Dermis blood vessel endothelial cell (primary cell): ENCODE measurements around the gene RRAD. TPM values are rescaled to one million over a fixed set of nuclear protein-coding genes. Genes with fewer than 3 reads are reported as not detected.

Experiments used
- DNase-seq: peaks from one replicate; pipeline ENCODE4 v3.0.0; 2010
- total RNA-seq: library from RNA; depleted of rRNA; stranded (reverse); fragments of >200 nt; gene quantifications from 2 replicates; pipeline ENCODE4 v1.2.3, GENCODE V29; 2014

RRAD gene
- total RNA-seq, 1 donor from 2014 or later, result 1.9 TPM

DNA sequence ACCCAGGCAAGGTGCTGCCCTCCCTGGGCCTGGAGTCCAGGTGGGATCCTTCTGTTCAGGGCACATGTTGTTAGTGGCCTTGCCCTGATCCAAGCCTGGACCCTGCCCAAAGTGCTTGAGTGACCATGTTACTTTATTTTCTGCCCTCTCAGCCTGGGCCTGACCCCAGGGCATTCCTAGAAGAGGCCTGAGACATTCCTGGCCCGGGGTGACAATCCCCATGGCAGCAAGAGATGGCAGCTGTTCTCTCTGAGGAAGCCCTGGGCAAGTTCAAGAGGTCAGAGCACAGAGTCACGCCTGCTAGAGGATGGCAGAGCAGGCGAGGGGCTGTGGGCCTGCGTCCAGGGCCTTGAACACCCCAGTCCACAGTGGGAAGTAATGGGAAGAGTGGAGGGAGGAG, 11.6 kb downstream of the RRAD start:
- no peak for DNase-seq

GRCh38 chr16:66913081-66913480, 12.3 kb downstream of the RRAD start:
- DNase-seq, result no peak

GRCh38 chr16:66911801-66912200, 13.5 kb downstream of the RRAD start:
- no peak for DNase-seq

- no peak for DNase-seq
Observed at GRCh38 chr16:66911112-66911511, 14.2 kb downstream of the RRAD start.

GRCh38 chr16:66910175-66910940, 15.0 kb downstream of the RRAD start:
- DNase-seq, result no peak

DNA sequence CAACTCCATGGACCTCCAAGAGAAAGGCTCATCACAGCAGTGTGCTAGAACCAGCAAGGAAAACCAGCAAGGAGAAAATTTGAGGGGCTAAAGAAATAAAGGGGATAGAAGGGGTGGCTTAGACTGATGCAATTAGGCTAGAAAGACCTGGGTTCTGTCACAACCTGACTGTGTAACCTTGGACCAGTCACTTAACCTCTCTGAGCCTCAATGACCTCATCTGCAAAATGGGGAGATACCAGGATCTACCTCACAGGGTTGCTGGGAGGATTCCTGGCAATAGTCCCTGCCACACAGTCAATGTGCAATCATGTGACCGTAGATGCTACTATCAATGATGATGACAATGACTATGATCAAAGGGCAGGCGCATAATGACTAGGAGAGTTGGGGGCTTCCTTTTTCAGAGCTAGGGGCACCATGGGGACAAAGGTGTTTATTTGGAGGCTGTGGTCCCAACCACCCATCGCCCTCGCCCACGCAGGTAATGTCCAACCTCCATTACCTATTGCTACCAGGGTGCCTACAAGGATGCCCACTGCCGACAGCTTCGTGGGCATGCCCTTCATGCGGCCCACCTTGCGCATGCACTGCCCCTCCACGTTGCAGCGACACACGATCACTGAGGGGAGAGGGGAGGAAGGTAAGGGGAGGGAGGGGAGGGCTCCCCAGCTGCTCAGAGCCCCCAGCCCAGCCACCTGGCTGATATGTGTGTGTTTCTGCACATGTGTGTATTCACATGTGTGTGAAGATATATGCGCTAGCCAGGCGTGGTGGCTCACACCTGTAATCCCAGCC, 16.4 kb downstream of the RRAD start:
- no peak for DNase-seq

DNA sequence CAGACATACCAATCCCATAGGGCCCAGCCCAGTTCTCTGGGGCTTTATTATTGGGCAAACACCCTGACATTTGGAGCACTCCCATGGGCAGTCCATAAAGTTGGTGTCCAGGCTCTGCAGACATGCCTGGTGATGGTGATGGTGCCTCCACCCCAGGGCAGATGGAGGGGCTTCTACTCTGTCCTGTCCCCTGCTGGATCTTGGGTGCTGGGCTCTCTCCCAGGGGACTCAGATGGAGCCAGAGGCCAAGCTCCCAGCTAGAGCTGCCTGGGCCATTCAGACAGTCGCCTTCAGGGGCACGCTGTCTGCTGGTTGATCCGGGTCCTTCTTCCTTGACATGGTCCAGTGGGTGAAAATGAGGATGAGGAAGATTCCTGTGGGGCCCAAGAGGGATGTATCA, 17.2 kb downstream of the RRAD start:
- DNase-seq, result no peak

GRCh38 chr16:66906916-66907836, 18.2 kb downstream of the RRAD start:
- DNase-seq, result no peak

DNA sequence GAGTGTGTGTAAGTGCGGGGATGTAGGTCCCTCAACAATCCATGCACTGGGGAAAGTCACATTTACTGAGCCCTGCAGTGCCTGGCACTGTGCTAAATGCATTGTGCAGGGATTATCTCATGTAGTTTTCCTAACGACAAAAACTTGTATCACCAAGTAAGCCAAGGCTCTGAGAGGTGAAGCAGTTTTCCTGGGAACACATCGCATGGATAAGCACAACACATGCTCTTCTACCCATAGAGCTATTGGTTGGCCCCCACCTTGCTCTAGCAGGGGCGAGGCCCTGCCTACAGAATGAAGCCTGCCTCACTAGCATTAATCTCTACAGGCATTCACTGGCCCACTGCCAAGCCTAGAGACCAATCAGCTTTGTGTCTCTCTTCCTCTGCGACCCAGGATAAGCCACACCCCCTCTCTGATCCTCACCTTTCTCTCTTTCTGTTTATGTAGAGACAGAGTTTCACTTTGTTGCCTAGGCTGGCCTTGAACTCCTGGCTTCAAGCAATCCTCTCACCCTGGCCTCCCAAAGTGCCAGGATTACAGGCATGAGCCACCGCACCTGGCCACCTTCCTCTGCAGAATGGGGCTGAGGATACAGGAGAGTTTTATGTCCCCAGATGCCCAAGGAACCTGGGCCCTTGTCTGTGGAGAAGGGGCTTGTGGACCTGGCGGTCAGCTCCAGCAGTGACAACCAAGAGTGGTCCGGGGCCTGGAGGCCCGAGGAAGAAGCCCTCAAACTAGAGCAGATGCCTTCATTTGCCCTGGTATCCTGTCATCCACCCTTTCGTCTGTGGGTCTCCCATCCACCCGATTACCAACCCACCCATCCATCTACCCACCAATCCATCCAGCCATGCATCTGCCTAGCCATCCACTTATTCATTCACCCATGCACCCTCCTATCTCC, 19.4 kb downstream of the RRAD start:
- no peak for DNase-seq

DNA sequence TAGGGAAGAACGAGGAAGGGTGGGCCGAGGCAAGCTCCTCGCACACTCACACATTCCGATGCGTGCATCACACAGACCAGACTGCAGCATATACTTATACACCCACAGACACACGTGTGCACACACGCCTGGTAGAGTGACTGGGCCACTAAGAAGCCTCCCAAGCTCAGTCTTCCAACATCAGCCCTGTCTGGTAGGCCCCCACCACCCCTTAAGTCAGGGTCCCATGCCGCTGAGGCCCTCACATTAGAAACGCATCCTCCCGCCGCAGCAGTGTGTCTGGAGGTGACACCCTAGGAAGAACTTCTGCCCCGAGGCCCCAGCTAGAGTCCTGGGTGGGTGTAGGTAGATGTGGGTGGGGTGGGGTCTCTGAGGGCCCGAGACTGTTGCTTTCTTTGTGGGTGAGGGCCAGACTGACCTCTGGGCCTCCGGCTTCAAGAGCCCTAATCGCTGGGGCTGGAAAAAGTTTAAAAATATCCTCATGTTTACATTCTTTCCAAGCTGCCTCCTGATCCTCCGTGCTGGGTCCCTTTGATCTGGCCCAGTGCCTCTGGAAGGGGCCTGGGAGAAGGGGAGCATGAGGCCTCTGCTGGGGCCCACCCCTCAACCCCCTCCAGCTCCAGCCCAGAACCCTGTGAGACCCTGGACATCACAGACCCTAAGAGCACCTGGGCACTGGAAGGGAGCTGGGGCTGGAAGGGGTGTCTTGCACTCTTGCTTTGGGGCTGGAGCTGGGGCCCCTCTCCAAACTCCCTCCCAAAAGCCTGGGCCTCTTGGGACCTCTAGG, 20.3 kb downstream of the RRAD start:
- no peak for DNase-seq

DNA sequence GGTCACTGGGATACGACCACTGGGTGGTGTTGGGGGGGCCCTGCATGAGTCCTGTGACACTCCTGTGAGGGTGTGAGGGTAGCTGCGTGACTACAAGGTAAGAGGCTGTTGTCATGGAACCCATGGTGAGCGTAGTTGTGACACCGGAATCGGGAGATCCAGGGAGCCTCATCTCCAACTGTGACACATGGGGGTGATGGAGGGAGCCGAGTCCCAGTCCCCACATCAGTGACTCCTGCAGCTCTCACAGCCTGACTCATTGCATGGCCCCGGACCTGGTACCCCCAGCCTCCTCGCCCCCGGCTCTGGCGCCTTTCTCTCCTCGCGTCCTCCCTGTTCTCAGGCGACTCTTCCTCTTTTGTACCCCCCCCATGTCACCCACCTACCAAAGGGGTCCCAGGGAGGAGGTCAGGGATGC, 20.9 kb downstream of the RRAD start:
- no peak for DNase-seq

- DNase-seq, result no peak
Observed at GRCh38 chr16:66903544-66904427, 21.5 kb downstream of the RRAD start.

DNA sequence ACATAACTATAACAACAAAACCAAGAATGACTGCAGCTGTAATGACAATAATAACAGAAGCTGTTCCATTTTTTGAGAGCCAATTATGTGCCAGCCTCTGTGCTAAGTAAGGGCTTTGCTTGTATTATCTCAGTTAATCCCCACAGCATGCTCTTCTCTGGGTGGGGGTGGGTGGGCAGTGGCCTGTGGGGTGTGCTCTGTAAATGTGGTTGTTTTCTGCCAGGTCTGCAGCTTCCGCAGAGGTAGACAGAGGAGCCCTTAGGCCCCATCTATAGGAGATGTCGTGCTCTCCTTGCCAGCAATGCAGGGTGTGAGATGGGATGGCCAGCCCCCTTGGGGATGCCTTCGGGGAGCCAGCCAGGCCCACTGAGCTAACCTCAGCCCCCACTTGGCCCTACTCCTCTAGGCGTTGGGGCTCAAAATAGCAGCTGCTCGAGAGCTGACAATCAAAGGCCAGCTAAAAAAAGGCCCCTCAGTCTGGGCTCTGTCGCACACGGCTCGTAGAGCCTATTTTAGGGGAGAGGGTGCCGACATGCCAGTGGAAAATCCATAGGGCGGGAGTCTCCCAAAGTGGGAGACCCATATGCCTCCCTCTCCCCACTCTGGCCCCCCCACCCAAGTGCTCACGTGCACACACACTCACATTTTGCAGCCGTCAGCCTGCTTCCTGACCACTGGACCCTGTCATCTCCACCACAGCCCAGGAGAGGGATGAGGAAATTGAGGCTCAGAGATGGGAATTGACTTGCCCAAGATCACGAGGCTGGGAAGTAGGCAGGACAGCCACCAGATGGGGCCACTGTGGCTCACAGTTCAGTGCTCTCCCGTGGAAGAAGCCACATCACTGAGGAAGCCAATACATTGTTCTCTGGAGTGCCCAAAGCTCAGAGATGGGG, 22.4 kb downstream of the RRAD start:
- DNase-seq, result no peak

DNA sequence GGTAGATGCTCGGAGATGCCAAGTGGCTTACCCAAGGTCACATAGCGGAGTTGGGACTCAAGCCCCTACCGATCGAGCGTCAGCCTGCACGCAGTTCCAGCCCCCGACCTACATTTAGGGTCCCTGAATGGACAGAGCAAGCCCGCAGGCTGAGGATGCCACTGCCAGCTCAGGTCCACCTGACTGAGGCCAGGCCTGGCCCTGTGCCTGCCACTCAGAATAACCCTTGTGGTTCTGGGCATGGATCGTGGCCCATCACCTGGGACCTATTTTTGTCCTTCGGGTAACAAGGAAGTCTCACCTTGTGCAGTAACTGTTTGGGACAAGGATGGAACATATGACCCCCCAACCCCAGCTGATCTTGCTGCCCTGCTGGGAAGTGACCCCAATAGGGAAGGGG, 23.7 kb downstream of the RRAD start:
- no peak for DNase-seq

- DNase-seq, result no peak
Observed at GRCh38 chr16:66900721-66901441, 24.5 kb downstream of the RRAD start.

DNA sequence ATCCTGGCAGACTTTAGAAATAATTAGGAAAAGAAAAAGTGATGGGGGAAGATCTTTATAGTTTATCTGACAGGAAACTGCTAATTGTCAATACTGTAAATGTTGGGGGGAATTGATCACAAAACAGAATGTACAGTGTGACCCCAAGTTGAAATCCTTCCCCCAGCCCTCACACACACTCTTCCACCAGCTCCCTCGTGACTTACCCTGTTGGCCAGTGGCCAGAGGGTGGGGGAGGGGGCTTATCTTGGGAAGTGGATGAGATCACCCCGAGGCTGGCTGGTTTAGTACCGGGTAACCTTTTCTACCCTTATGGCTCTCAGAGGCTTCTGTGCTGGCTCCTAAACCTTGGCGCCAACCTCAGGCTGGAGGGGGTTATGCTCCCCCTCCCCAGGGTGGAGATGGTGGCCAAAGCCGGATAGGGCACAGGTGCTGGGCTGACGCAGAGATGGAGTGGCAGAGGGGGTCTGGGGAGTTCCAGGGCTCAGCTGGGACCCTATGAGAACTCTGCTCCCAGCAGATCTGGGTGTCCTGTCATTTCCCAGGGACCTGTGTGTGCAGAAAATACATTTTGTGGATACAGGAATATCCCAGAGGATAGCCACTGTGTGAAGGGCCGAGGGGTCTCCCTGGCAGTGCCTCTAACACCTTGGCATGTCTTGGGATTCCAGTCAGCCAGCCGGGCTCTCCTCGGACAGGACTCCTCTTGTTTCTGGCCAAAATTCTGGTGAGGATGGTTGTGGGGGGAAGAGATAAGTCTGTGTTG, 25.2 kb downstream of the RRAD start:
- peak; percentile 81 for DNase-seq

- peak; percentile 8 for DNase-seq
Observed at GRCh38 chr16:66899310-66899944, 25.9 kb downstream of the RRAD start.
